HepG2 (cell line): ENCODE results near the gene CACNA1I. TPM values are rescaled to one million over a fixed set of nuclear protein-coding genes. Genes with fewer than 3 reads are reported as not detected.

ENCODE experiments used
- ATAC-seq: fragments of 200-7000 bp; cut with Tn5 transposase; 3 replicates; pipeline ENCODE4 v1.9.1; 2020; ENCODE audit warnings: mild to moderate bottlenecking, moderate library complexity
- BruUV-seq: library from RNA; stranded (reverse); fragments of 400-500 nt; replicated peaks from 2 replicates; lab custom pipeline; 2021; lab: Mats Ljungman, UMichigan
- CTCF ChIA-PET: fragments of 300-600 bp; formaldehyde crosslinking; extraction: SDS; loops from one replicate; lab custom pipeline; 2021; ENCODE audit warnings: low total read pairs, inconsistent platforms, low intra/inter-chr PET ratio; lab: Yijun Ruan, JAX
- POLR2A ChIA-PET: fragments of 350-600 bp; sonication (Branson Sonifier 250); formaldehyde crosslinking; loops from one replicate; lab custom pipeline; 2020; ENCODE audit warnings: antibody characterized with exemption, inconsistent platforms; lab: Yijun Ruan, JAX
- DNase-seq: peaks from one replicate; pipeline ENCODE4 v3.0.0-alpha.2; 2015; ENCODE audit warnings: low spot score
- FAIRE-seq: peaks from 3 replicates; lab custom pipeline; 2011; peaks lifted over from hg19 to GRCh38; lab: Jason Lieb, UNC
- H2AFZ ChIP-seq: one replicate; pipeline ENCODE4 v1.6.1; 2011; ENCODE audit warnings: low read length, inconsistent platforms
- H3K27ac ChIP-seq: fragments of 300-600 bp; 3 replicates; pipeline ENCODE4 v1.8.0; 2011; ENCODE audit warnings: mixed run types, mild to moderate bottlenecking, mixed read lengths, low read length, inconsistent platforms; ENCODE audit not compliant: insufficient read depth; ENCODE audit errors: extremely low read length
- H3K27me3 ChIP-seq, 2 experiments: fragments of 200-600 bp in 1 of 2; 2 replicates in 1 of 2; 3 replicates in 1 of 2; pipeline versions ENCODE4 v1.6.0 to v1.8.0; 2011; ENCODE audit warnings: low read length in 2 of 2, mild to moderate bottlenecking in 2 of 2, moderate library complexity in 2 of 2, inconsistent platforms in 1 of 2; ENCODE audit not compliant: insufficient read depth in 2 of 2, control insufficient read depth in 1 of 2
- H3K36me3 ChIP-seq, 2 experiments: fragments of 200-600 bp in 1 of 2; replicated peaks in 1 of 2; 2 replicates in 1 of 2; 3 replicates in 1 of 2; pipeline versions ENCODE4 v1.5.1 to v1.8.0; 2011; ENCODE audit warnings: low read length in 2 of 2, inconsistent platforms in 1 of 2; ENCODE audit not compliant: insufficient read depth in 2 of 2, control insufficient read depth in 1 of 2
- H3K4me1 ChIP-seq: 2 replicates; pipeline ENCODE4 v1.5.1; 2012; ENCODE audit warnings: low read length, inconsistent platforms; ENCODE audit not compliant: insufficient read depth
- H3K4me2 ChIP-seq: 2 replicates; pipeline ENCODE4 v1.6.0; 2011; ENCODE audit warnings: low read depth, low read length, inconsistent platforms
- H3K4me3 ChIP-seq, 3 experiments: fragments of 200-600 bp in 1 of 3; sonication (generic), shearing (Covaris generic) in 1 of 3; replicated peaks in 1 of 3; 2 replicates each; pipeline ENCODE4 v1.5.1; 2011 to 2016; ENCODE audit warnings: low read length in 3 of 3, inconsistent platforms in 2 of 3, low read depth in 2 of 3, mild to moderate bottlenecking in 2 of 3, control low read depth in 1 of 3, mixed read lengths in 1 of 3; ENCODE audit not compliant: insufficient read depth in 1 of 3
- H3K79me2 ChIP-seq: one replicate; pipeline ENCODE4 v1.6.1; 2011; ENCODE audit warnings: low read length, inconsistent platforms; ENCODE audit not compliant: insufficient read depth
- H3K9ac ChIP-seq: 2 replicates; pipeline ENCODE4 v1.6.0; 2011; ENCODE audit warnings: mild to moderate bottlenecking, low read depth, low read length, inconsistent platforms; ENCODE audit not compliant: insufficient read depth
- H3K9me3 ChIP-seq: 2 replicates; pipeline ENCODE4 v1.5.1; 2012; ENCODE audit warnings: mild to moderate bottlenecking, low read length
- H4K20me1 ChIP-seq: 2 replicates; pipeline ENCODE4 v1.6.0; 2011; ENCODE audit warnings: inconsistent platforms, mild to moderate bottlenecking, low read length, moderate library complexity; ENCODE audit not compliant: insufficient read depth
- AFF4 ChIP-seq: sonication (generic); formaldehyde crosslinking; IDR thresholded peaks from 2 replicates; pipeline ENCODE4 v1.4.0; 2020; ENCODE audit warnings: missing genetic modification reagents
- CBX5 ChIP-seq: sonication (generic); formaldehyde crosslinking; IDR thresholded peaks from 2 replicates; pipeline ENCODE4 v1.4.0; 2020; ENCODE audit warnings: missing genetic modification reagents, borderline replicate concordance
- E2F1 ChIP-seq: sonication (generic); formaldehyde crosslinking; IDR thresholded peaks from 2 replicates; pipeline ENCODE4 v1.5.0; 2020; ENCODE audit warnings: missing genetic modification reagents
- FLYWCH1 ChIP-seq: sonication (generic); formaldehyde crosslinking; IDR thresholded peaks from 2 replicates; pipeline ENCODE4 v1.8.1; 2023; ENCODE audit warnings: mild to moderate bottlenecking, missing genetic modification reagents
- GRHL1 ChIP-seq: sonication (generic); formaldehyde crosslinking; conservative IDR thresholded peaks from 2 replicates; pipeline ENCODE4 v1.8.0; 2022; ENCODE audit warnings: missing genetic modification reagents
- MNT ChIP-seq: fragments of 450-650 bp; IDR thresholded peaks from 2 replicates; pipeline ENCODE4 v1.6.1; 2016
- NCOA5 ChIP-seq: sonication (generic); formaldehyde crosslinking; IDR thresholded peaks from 2 replicates; pipeline ENCODE4 v1.4.0; 2020; ENCODE audit warnings: missing genetic modification reagents
- PHF20 ChIP-seq: sonication (generic); formaldehyde crosslinking; IDR thresholded peaks from 2 replicates; pipeline ENCODE4 v1.5.0; 2020; ENCODE audit warnings: mild to moderate bottlenecking, missing genetic modification reagents
- POLR2G ChIP-seq: fragments of 200-400 bp; formaldehyde crosslinking; IDR thresholded peaks from 2 replicates; pipeline ENCODE4 v1.6.1; 2018; ENCODE audit warnings: mild to moderate bottlenecking, low read depth, low read length, moderate library complexity
- SCMH1 ChIP-seq: sonication (generic); formaldehyde crosslinking; IDR thresholded peaks from 2 replicates; pipeline ENCODE4 v1.9.0; 2021; ENCODE audit warnings: missing genetic modification reagents, mild to moderate bottlenecking, borderline replicate concordance
- SMAD9 ChIP-seq: sonication (generic); formaldehyde crosslinking; IDR thresholded peaks from 2 replicates; pipeline ENCODE4 v1.5.1; 2020; ENCODE audit warnings: mild to moderate bottlenecking, missing genetic modification reagents
- TERF1 ChIP-seq: sonication (generic); formaldehyde crosslinking; IDR thresholded peaks from 2 replicates; pipeline ENCODE4 v1.8.0; 2022; ENCODE audit warnings: mild to moderate bottlenecking, missing genetic modification reagents, moderate library complexity
- ZBTB14 ChIP-seq: sonication (generic); formaldehyde crosslinking; IDR thresholded peaks from 2 replicates; pipeline ENCODE4 v1.4.0; 2020; ENCODE audit warnings: missing genetic modification reagents
- WGBS: methylation state at CpG from one replicate; pipeline ENCODE4 v1.1.6; 2017; ENCODE audit warnings: low lambda C conversion rate; 5-methylcytosine and 5-hydroxymethylcytosine counted together
- in situ Hi-C: cut with HindIII; loops from 2 replicates; pipeline ENCODE4 v1.10.0; 2017; ENCODE audit warnings: low pct_unique_long_range_greater_than_20kb; ENCODE audit not compliant: extremely low pct_ligation_motif_present
- intact Hi-C: fragments of 100-400 bp; cut with micrococcal nuclease; formaldehyde crosslinking; loops from one replicate; pipeline ENCODE4 v1.10.0; 2022; ENCODE audit not compliant: unreplicated experiment
- polyA plus RNA-seq, 8 experiments: library from polyadenylated mRNA; depleted of rRNA in 3 of 8; stranded (reverse) in 7 of 8; unstranded in 1 of 8; fragments of >200 nt; fragmentation: Illumina TruSeq in 4 of 8; extraction: Trizol in 4 of 8; gene quantifications; 2 replicates each; pipeline versions ENCODE4 v1.2.1 to v1.2.3, GENCODE V29; 2011 to 2016; ENCODE audit warnings: low read depth in 4 of 8, missing spikeins in 1 of 8, mixed read lengths in 1 of 8; ENCODE audit not compliant: insufficient read depth in 1 of 8
- total RNA-seq, 5 experiments: library from RNA; depleted of rRNA; stranded (reverse); fragments of >200 nt; fragmentation: Illumina TruSeq; extraction: Trizol; gene quantifications; 2 replicates each; pipeline ENCODE4 v1.2.3, GENCODE V29; 2016; ENCODE audit warnings: low read depth in 1 of 5

Gene CACNA1I
- total and polyA plus RNA-seq, 2 of the 13 experiments (the other 11 are each of a cell fraction or from before 2014, with no cell fraction given): not detected

- Histone ChIP-seq H2AFZ (no peak overlapping the region), H3K9me3 (no peaks in the 10 kb centered on the region), H3K4me1 (no peaks in the 10 kb centered on the region), H3K4me2 (no peak overlapping the region), H4K20me1 (no peaks in the 10 kb centered on the region), H3K79me2 (no peaks in the 10 kb centered on the region), H3K36me3 (no peaks in the 10 kb centered on the region)
- ChIA-PET CTCF (no interaction called here), POLR2A (no interaction called here)
- BruUV-seq: no TSS peak
- no peak for DNase-seq
- WGBS: 43% methylated on average over 6 of the region's 6 CpGs
- in situ Hi-C loops: no loop called here
- TF ChIP-seq CBX5 (CRISPR knock-in tag): no peak
- TF ChIP-seq SCMH1 (CRISPR knock-in tag): no peak
- TF ChIP-seq FLYWCH1 (CRISPR knock-in tag): no peak
- no peak for TF ChIP-seq PHF20 (CRISPR knock-in tag)
- TF ChIP-seq ZBTB14: no peak
- TF ChIP-seq SMAD9: no peak
- TF ChIP-seq NCOA5 (CRISPR knock-in tag): no peak
- no peak for TF ChIP-seq POLR2G
- TF ChIP-seq TERF1 (CRISPR knock-in tag): no peak
- TF ChIP-seq AFF4 (CRISPR knock-in tag): no peak
- TF ChIP-seq E2F1 (CRISPR knock-in tag): no peak
- no peak for TF ChIP-seq MNT
- TF ChIP-seq GRHL1 (CRISPR knock-in tag): no peak
- TF ChIP-seq, all 625 proteins: peak for 0
- Histone ChIP-seq H3K27me3 (peaks cover 0 to 18% of the 10 kb centered on the region in 2 experiments; a peak in 3 of 5 replicates), H3K9ac (no peak overlapping the region), H3K27ac (no peak overlapping the region), H3K4me3 (no peak overlapping the region)
- intact Hi-C loops: no loop called here
- no peak for ATAC-seq
- no peak for FAIRE-seq
These were observed 46.2 kb downstream of the CACNA1I start for GRCh38 chr22:39616781-39617180.
